NCI-H2171 (cell line): ENCODE results near the gene FNDC10.

Experiments used
- DNase-seq: peaks from one replicate; lab custom pipeline; 2025; lab: John Stamatoyannopoulos, UW

Gene FNDC10

DNA sequence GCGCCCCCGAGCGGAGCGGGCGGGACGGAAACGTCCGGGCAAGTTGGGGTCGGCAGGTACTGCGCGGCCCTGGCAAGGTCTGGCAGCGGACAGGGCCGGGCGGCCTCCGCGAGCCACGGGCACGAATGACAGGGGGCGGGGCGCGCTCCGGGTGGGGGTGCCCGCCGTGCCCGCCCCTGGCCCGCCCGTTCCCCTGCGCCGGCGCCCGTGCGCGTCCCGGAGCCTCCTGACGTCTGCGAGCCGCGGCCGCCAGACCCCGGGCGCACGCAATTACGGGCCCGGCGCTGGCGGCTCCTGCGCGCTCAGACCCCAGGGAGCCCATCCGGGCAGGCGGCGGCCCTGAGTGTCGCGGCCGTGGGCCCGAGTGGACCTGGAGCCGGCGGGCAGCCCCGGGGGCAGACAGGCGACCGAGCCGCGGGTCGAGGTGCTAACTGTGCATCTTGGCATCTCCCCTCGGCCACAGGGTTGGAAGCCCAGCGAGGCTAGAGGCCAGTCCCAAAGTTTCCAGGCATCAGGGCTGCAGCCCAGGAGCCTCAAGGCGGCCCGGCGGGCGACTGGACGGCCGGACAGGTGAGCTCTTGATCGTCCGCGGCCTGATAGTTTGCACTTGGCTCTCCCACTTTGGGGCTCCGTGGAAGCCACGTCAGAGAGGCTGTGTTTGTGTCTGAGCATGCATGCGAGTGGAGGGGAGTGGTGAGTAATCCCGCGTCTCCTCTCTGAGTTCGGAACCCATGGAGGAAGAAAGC lies 16.3 kb upstream of the FNDC10 start:
- DNase-seq = no peak

DNA sequence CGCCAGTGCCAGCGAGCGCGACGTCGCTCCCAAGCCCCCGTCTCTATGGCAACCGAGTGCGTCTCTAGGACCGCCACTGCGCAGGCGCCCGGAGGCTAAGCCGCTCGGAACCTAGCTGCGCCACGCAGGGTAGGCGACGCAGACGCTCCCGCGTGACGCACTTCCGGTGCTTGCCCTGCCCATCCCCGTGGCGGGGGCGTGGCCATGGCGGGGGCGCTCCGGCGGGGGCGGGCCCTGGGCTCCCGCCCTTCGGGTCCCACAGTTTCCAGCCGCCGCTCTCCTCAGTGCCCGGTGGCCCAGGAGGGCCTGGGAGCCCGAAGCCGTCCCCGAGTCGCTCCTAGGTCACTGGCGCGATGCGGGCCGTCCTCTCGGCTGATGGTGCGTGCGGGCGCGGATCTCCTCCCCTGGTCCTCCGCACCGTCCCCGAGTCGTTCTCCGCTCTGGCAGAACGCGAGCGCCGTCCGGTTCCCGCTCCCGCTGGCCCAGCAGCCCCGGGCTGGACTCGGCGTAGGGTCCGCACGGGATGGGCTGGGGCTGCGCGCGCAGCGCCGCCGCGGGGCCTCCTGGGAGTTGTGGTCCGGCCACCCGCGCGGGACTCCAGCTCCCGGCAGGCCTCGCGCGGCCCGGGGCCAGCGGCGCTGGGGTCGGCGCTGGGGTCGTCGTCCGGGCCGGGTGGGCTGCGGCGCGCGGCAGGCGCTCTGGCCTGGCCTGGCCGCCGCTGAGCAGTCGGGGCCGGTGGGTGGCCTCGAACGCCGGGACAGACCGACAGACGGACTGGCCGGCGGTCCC lies 15.5 kb upstream of the FNDC10 start, which contains the start of gene MIB2:
Gene MIB2 (plus strand): TSS at position 245 of the 789 bp plus-strand sequence. CDS start 7,953 bp downstream, outside the sequence.
- peak; percentile 98 for DNase-seq

DNA sequence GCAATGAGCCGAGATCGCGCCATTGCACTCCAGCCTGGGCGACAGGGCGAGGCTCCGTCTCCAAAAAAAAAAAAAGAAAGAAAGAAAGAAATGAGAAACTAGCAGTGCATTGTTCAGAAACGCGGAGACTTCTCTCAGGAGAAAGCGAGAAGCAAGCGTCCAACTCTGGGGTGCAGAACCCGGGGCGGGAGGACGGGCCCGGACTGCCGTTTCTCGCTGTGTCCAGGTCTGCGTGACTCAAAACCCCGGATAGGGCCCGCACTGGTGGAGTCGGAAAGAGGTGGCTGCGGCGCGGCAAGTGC lies 15.0 kb upstream of the FNDC10 start:
- no peak for DNase-seq

DNA sequence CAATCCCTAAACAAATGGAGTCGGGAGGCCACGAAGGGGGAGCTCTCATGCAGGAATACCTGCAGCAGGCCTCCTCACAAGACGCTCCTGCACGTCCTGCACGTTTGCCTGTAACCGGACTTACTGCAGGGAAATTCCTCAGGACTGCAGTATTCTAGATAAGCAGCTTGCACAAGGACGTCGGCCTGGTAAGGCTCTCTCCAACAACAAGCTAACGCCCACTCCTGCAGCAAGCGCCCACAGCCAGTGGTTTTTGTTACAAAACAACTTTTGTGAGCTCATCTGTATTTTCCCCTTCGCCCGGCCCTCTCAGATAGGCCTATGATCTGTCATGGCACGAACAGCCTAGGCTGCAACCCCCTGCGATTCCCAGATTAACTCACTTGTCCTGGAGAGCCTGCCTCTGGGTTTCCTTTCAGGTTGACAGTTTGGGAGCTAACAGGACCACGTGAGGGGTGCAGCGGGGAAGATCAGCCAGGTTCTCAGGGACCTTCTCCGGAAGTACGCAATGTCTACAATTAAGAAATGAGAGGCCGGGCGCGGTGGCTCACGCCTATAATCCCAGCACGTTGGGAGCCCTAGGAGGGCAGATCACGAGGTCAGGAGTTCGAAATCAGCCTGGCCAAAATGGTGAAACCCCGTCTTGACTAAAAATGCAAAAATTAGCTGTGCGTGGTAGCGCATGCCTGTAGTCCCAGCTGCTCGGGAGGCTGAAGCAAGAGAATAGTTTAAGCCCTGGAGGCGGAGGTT lies 14.4 kb upstream of the FNDC10 start:
- peak; percentile 4 for DNase-seq

DNA sequence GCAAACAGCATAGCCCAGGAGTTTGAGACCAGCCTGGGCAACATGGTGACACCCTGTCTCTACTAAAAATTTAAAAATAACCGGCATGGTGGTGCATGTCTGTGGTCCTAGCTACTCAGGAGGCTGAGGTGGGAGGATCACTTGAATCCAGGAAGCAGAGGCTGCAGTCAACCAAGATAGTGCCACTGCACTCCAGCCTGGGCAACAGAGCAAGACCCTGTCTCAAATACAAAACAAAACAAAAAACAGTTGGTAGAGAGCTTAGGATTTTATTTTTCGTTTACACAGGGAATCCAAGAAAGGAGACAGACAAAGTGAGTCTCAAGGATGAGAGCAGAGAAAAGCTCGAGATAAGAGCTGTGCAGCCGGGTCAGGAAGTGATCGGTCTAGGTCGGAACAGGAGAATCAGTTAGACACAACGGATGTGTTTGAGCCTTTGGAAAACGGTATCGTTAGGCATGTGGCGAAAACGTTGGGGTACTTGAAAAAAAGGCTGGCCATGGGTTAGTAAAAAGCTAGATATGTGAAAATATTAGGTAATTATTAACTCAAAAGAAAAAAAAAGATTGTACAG lies 13.7 kb upstream of the FNDC10 start:
- DNase-seq = no peak

DNA sequence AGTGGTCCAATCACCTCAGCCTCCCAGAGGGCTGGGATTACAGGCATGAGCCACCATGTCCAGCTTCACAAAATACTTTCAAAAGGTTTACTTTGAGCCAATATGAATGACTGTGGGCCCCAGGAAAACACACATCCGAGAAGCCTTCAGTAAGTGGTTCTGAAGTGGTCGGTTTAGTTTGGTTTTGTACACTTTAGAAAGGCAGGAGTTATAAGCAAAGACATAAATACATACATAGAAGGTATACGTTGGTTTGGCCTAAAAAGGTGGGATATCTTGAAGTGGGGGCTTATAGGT lies 12.1 kb upstream of the FNDC10 start:
- no peak for DNase-seq

DNA sequence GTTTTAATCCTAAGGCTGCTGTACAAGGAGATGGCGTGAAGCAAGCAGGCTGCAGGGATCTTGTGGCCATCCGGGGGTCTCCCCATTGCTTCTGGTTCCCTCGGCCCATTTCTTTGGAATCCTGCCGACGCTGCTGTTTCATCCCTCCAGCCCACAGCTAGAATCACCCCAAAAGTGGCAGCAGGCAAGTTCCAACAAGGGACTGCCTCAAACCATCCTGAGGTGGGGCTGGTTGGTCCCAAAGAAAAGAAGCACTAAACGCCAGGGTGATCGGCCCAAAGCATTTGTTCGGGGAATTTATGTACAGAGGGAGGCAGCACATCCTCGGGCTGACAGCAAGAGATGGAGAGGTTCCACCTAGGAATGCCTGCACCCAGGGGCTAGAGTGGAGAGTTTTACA lies 10.9 kb upstream of the FNDC10 start:
- DNase-seq = no peak

DNA sequence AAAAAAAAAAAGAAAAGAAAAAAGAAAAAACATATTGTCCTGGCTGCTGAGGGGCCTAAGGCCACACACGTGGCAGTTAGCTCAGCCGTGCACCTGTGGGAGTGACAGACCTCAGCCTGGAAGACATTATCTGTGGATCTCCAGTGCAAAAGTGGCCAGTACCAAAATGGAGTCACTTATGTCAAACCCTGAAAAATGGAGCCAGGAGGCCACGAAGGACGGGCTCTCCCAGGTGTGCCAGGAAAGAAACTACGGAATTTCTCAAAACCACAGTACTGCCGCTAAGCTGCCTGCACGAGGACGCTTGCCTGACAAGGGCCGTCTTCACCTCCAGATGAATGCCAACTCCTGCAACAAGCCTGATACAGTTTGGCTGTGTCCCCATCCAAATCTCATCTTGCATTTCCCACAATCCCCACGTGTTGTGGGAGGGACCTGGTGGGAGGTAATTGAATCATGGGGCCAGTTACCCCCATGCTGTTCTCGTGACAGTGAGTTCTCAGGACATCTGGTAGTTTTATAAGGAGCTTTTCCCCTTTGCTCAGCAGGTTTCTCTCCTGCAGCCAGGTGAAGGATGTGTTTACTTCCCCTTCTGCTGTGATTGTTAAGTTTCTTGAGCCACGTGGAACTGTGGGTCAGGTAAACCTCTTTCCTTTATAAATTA lies 10.0 kb upstream of the FNDC10 start:
- DNase-seq = no peak

DNA sequence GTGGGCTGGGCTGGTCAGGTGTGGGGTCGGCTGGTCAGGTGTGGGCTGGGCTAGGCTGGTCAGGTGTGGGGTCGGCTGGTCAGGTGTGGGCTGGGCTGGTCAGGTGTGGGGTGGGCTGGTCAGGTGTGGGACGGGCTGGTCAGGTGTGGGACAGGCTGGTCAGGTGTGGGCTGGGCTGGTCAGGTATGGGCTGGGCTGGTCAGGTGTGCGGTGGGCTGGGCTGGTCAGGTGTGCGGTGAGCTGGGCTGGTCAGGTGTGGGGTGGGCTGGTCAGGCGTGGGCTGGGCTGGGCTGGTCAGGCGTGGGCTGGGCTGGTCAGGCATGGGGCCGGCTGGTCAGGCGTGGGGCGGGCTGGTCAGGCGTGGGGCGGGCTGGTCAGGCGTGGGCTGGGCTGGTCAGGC lies 6.3 kb upstream of the FNDC10 start:
- no peak for DNase-seq

DNA sequence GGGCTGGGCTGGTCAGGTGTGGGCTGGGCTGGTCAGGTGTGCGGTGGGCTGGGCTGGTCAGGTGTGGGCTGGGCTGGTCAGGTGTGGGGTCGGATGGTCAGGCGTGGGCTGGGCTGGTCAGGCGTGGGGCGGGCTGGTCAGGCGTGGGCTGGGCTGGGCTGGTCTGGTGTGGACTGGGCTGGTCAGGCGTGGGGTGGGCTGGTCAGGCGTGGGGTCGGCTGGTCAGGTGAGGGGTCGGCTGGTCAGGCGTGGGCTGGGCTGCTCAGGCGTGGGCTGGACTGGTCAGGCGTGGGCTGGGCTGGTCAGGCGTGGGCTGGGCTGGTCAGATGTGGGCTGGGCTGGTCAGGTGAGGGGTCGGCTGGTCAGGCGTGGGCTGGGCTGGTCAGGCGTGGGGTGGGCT lies 5.8 kb upstream of the FNDC10 start:
- no peak for DNase-seq

DNA sequence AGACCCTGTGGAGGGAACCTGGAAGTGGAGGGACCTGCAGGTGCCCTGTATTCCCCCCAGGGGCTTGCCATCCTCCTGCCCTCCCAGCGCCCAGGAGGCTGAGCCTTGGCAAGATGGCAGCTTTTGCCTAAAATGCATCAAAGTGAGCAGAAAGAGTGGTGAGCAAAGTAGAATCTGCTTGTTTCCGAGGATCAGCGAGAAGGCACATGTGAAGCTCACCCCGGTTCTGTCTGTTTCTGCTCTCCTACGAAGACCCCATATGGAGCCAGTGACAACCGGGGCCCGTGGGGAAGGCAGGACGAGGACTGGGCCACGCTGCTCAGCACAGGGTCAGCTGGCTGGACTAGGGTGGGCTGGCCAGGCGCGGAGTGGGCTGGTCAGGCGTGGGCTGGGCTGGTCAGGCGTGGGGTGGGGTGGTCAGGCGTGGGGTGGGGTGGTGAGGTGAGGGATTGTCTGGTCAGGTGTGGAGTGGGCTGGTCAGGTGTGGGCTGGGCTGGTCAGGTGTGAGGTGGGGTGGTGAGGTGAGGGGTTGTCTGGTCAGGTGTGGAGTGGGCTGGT lies 5.2 kb upstream of the FNDC10 start:
- no peak for DNase-seq

DNA sequence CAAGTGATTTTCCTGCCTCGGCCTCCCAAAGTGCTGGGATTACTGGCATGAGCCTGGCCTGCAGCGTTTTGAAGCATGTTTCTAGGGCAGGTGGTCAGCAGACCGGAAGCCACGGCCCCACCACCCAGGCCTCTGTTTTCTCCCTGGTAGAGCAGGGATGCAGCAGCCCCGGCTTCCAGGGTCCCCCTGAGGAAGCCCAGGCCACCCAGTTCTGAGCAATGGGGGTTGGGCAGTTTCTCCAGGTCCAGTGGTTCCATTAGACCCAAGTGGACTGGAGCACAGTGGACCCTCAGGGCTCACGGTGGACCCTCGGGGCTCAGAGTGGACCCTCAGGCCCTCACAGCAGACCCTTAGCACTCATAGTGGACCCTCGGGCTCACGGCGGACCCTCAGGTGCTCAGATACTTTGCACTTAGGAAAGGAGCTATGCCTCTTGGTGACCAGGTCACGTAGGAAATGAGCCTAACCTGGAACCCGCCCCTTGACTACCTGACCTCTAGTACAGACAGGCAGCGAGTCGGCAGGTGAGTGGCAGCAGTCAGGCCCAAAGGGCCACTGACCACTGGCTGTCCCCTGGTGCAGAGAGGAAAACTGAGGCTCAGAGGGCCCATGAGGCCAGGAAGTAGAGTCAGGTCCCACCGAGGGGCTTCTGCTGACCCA lies 4.6 kb upstream of the FNDC10 start:
- no peak for DNase-seq

DNA sequence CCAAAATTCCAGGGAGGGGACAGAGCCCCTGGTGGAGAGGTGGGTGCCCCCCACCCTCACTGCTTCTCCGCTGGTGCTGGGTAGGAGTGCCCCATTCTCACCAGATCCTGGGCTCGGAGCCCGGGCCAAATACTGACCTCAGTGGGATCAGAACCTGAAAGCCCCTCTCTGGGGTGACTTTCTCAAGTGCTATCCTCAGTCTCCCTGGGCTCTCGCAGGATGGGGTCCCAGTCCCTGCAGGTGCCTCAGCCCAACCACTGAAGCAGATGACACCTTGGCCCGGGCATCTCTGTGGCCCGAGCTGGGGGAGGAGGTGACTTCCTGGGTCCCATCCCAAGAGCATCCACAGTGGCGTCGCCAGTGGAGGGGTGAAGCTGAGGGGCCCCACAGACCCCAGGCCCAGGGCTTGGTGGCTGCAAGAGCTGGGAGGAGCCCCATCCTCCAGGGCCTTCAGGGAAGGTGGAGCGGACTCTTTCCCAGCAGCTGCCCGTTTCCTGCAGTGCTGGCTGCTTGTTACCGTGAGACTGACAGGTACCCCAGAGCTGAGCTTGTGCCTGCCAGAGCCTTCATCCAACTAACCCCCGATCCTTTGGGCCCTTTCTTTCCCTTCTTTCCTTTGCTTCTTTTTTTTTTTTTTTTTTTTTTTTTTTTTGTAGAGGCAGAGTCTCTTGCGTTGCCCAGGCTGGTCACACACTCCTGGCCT lies 3.9 kb upstream of the FNDC10 start:
- no peak for DNase-seq

DNA sequence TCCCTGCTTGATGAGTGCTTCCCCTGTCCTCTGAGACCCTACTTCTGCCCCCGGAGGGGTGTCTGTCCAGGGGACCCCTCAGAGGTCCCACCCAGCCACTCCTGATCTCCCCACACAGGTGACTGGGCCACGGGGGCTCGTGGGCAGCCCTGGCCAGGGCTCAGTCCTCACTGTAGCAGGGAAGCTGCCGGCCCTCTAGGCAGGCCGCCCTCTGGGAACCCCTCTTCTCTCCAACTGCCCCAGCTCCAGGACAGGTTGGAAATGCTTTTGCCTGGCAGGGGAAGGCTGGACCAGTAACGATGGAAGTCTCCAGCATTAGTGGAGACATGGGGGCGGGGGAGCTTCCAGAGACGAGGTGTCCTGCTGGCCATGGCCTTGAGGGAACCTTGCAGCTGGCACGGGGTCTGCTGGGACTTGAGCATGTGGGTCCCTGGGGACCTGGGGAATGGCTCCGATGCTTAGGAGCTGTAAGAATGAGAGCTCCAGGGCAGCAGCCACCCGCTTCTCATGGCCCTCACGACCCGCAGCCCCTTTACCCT lies 3.1 kb upstream of the FNDC10 start:
- peak; percentile 16 for DNase-seq

DNA sequence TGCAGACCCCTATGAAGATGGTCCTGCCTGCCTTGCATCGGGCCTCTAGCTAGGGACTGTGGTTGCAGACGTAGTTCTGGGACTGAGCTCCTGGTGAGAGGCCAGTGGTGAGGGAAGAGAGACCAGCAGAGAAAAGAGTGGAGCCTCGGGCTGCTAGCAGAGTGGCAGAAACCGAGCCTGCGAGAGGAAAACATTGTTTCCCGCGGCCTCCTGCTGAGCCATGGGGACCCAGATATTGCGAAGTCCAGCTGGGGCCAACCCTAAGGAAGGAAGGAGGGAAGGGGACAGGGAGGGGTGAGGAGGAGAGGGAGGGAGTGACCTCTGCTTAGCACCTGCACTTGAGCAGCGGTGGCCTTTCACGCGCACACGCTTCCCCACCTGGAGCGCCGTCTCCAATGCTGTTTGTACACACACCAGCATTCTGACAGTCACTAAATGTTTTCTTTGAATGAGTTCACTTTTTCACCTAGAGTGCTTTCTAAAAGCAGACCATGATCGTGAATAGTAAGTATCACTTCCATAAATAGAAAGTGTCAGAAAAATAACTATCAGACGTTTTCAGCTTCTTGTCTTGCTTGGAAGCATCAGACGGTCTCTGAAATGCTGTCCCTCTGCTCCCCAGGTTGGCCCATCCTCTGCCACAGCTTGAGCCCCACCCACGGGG lies 2.5 kb upstream of the FNDC10 start:
- DNase-seq = no peak

DNA sequence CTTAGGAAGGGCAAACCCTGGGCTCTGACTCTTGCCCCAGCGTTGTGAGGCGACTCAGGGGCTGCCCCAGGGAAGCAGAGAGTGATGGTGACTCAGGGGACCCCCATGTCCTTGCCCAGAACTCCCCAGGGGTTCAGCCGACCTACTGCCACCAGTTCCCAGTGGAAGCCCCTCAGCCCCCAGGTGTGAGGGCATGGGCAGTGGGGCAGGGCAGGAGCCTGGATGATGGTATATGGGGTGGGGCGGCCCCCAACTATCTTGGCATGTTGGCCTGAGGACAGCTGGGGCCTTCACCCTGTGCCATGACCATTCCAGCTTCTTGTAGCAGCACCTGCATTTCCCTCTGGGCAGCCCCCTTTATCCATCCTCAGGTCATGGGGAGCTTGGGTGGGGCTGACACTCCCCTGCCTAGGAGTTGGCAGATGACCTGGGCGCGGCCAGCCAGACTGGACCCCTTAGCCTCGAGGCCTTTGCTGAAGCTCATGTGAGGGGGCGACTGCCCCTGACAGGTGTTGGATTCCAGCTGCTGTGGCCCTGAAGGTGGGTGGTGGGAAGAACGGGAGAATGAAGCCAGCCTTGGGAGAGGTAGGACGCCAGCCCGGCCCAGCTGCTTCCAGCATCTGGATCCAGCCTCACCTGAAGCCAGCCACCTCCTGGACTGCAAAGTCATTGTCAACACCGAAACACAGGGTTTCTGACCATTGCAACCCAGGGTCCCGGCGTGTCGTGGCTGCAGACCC lies 1.8 kb upstream of the FNDC10 start:
- DNase-seq = no peak

DNA sequence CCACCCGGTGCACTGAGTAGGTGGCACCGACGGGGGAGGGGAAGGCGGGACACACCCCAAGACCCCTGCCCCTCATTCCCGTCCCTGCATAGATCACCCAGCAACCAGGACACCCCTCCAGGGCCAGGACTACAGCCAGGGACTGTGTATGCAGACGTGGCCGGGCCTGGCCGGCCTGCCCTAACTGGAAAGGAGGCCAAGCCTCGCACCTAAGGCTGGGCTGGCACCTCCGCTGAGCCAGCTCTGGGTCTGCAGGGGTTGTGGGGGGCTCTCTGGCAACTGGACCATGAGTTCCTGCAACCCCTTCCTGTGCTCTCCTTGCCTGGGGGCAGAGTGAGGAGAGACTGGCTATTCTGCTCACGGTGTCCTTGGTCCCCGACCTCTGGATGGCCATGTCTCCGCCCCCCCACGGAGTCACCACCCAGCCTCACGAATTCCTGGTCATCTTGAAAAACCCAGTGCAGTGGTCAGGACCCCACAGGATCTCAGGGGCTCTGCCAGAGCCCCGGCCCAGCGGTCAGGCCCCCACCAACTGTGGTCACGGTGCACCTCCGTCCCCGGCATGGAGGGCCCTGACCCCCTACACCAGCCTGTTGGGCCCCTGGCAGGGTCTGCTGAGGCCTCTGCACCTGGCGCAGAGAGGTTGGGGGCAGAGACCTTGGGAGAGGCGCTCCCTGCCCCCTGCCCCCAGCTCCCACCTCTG lies 1.1 kb upstream of the FNDC10 start:
- no peak for DNase-seq
